Activated CD4-positive, alpha-beta T cell treated with anti-CD3 and anti-CD28 coated beads, Interleukin-2, amount 50 U/mL, for 16 hours (primary cell): ENCODE data around the gene OCIAD2.
"Not testable (repeated sequence)": the region's sequence is repeated elsewhere in the genome, so short reads cannot be mapped to it uniquely, and the experiment has no call there.

Source experiments
- DNase-seq: peaks from one replicate; pipeline ENCODE4 v3.0.0-alpha.2; 2020

OCIAD2 gene

DNA sequence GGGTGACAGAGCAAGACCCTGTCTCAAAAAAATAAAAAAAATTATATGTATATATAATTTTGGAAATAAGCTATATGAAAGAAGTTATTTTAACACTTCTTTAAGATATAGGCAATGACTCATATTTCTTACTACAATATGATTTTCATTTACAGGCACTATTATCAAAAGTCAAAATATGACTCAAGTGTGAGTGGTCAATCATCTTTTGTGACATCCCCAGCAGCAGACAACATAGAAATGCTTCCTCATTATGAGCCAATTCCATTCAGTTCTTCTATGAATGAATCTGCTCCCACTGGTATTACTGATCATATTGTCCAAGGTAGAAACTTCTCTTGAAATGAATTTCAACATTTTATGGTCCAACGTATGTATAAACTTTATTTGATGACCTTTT, 54.9 kb downstream of the OCIAD2 start:
- peak; percentile 15 for DNase-seq

GRCh38 chr4:48848799-48849198, 57.8 kb downstream of the OCIAD2 start:
- not testable (repeated sequence) for DNase-seq

- DNase-seq, result no peak
Measured at GRCh38 chr4:48844843-48845242, 61.7 kb downstream of the OCIAD2 start.

GRCh38 chr4:48841045-48841827, 65.3 kb downstream of the OCIAD2 start:
- DNase-seq, result no peak

GRCh38 chr4:48836658-48837057, 69.9 kb downstream of the OCIAD2 start:
- DNase-seq, result no peak
